MM.1S (cell line): Measurements from ENCODE around the gene TFDP3.

ENCODE experiments used
- CTCF ChIP-seq: fragments of 300-600 bp; sonication (generic); IDR thresholded peaks from 2 replicates; pipeline ENCODE4 v1.5.1; 2016; ENCODE audit warnings: antibody characterized with exemption, low read length, mixed read lengths
- EZH2 ChIP-seq: fragments of 300-600 bp; sonication (generic); optimal IDR thresholded peaks from 2 replicates; pipeline ENCODE3; 2017; ENCODE audit warnings: low read depth, mild to moderate bottlenecking, antibody characterized with exemption, low read length, mixed read lengths
- EZH2phosphoT487 ChIP-seq: fragments of 300-600 bp; sonication (generic); IDR thresholded peaks from 2 replicates; pipeline ENCODE4 v1.6.1; 2018; ENCODE audit warnings: antibody characterized with exemption, low read length

GRCh38 chrX:133190877-133191738 is 27.0 kb downstream of the TFDP3 start:
- TF ChIP-seq CTCF (no peak), EZH2phosphoT487 (no peak), EZH2 (no peak)
